HL-60 (cell line): ENCODE measurements around the gene UPP1.

Source experiments
- CTCF ChIP-seq: IDR thresholded peaks from one replicate; pipeline ENCODE4 v1.5.1; 2011; ENCODE audit warnings: low read length, control low read depth, inconsistent platforms; ENCODE audit not compliant: insufficient read depth
- GABPA ChIP-seq: IDR thresholded peaks from 2 replicates; pipeline ENCODE4 v1.6.1; 2012; ENCODE audit warnings: low read depth
- POLR2AphosphoS5 ChIP-seq: IDR thresholded peaks from 2 replicates; pipeline ENCODE4 v1.6.1; 2012; ENCODE audit warnings: low read depth
- REST ChIP-seq: IDR thresholded peaks from 2 replicates; pipeline ENCODE4 v1.6.1; 2012; ENCODE audit warnings: low read depth; ENCODE audit not compliant: insufficient replicate concordance
- SPI1 ChIP-seq: IDR thresholded peaks from 2 replicates; pipeline ENCODE4 v1.6.1; 2012; ENCODE audit warnings: low read depth, mild to moderate bottlenecking, borderline replicate concordance

DNA sequence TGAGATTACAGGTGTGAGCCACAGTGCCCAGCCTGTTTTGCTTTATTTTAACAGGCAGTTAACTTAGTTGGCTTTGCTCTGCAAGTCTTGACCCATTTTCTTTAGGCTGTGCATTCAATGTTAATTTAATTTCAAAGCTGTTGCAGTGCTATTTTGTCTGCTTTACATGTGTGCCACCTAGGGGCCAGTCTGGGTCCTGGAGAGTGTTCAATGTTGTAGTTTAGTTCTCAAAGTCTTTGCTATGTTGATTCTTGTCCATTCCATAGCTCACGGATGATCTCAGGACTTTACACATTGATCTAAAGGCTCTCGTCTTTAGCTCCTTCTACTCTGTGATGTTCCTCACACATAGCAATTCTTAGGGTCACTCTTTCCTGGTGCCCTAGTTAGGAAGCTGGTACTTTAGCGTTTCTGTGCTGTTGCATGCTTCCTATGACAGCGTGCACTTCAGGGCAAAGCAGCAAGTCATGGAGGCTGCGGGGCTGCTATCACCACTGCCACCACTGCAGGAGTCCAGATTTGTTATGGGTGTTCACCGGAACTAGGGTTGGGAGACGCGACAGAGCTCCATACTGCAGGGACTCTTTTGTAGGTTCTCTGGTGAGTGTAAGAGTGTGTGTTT is 65.8 kb downstream of the UPP1 start:
- TF ChIP-seq GABPA (no peak), CTCF (peak; percentile 40), POLR2AphosphoS5 (no peak), REST (no peak), SPI1 (no peak)
